DOHH2 (cell line): ENCODE results near the gene P2RX6.

Experiments used
- EZH2phosphoT487 ChIP-seq: fragments of 200-600 bp; sonication (generic); IDR thresholded peaks from 2 replicates; pipeline ENCODE4 v1.6.1; 2017; ENCODE audit warnings: borderline replicate concordance, mild to moderate bottlenecking, antibody characterized with exemption, low read length, moderate library complexity, mixed read lengths
- TF ChIP-seq, protein P1 (sequence below): fragments of 200-600 bp; sonication (generic); IDR thresholded peaks from one replicate; pipeline ENCODE4 v1.5.1; 2014; ENCODE audit warnings: antibody characterized with exemption, mild to moderate bottlenecking, low read depth, low read length; ENCODE audit not compliant: poor library complexity, severe bottlenecking

DNA sequence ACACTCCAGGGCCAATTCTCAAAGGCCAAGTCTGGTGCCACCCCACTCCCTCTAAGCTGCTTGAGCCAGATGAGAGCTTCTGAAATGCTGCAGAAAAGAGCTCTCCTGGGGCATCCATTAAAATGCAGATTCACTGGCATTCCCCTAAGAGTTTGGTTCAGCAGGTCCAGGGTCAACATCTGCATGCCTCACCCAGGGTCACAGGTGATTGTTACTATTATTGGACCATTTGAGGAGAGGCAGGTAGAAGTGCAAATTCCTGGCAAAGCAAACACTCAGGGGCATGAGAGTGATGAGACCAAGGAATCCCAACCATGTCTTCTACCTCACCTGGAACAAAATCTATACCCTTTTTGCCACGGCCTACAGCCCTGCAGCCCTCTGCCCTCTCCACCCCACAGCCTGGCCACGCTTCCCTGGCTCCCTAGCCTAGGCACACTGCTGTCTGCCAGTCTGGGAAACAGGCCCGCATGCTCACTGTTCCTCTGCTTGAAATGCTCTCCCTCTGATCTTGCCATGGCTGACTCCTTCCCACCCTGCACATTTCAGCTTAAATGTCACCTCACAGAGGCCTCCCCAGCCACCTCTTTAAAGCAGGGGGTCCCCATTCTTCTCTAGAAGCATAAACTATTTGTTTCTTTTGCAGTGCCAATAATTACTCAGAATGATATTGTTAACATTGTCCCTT lies 4.4 kb upstream of the P2RX6 start:
- TF ChIP-seq, protein P1, sequence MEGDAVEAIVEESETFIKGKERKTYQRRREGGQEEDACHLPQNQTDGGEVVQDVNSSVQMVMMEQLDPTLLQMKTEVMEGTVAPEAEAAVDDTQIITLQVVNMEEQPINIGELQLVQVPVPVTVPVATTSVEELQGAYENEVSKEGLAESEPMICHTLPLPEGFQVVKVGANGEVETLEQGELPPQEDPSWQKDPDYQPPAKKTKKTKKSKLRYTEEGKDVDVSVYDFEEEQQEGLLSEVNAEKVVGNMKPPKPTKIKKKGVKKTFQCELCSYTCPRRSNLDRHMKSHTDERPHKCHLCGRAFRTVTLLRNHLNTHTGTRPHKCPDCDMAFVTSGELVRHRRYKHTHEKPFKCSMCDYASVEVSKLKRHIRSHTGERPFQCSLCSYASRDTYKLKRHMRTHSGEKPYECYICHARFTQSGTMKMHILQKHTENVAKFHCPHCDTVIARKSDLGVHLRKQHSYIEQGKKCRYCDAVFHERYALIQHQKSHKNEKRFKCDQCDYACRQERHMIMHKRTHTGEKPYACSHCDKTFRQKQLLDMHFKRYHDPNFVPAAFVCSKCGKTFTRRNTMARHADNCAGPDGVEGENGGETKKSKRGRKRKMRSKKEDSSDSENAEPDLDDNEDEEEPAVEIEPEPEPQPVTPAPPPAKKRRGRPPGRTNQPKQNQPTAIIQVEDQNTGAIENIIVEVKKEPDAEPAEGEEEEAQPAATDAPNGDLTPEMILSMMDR = no peak
- TF ChIP-seq EZH2phosphoT487 = no peak
